Activated CD8-positive, alpha-beta memory T cell treated with anti-CD3 and anti-CD28 coated beads, Interleukin-2, amount 10 ng/mL, durations not matched to agents 7 days and 5 days (primary cell): ENCODE measurements around the gene VEGFB. TPM values are rescaled to one million over a fixed set of nuclear protein-coding genes. Genes with fewer than 3 reads are reported as not detected.

Experiments
- total RNA-seq, 2 experiments: library from RNA; stranded (reverse); gene quantifications; one replicate each; pipeline ENCODE4 v1.2.3, GENCODE V29; 2021

The VEGFB gene
- total RNA-seq, 2 experiments from 2014 or later: 53.4 to 54.8 TPM

Other genes starting within 250 kb of the VEGFB start
- 10 to 100 TPM; 90.1 to 97.6 TPM for gene OTUB1, start 248.1 kb upstream of the VEGFB start, total RNA-seq
- not detected for gene FLRT1, start 198.7 kb upstream of the VEGFB start, total RNA-seq
- 10 to 100 TPM; 10.1 to 12.3 TPM for gene MACROD1, start 68.5 kb upstream of the VEGFB start, total RNA-seq
- 100 to 1,000 TPM; 303 to 410 TPM for gene STIP1, start 48.4 kb upstream of the VEGFB start, total RNA-seq
- 100 to 1,000 TPM; 210 to 217 TPM for gene FERMT3, start 27.9 kb upstream of the VEGFB start, total RNA-seq
- gene TRPT1, start 8.4 kb upstream of the VEGFB start, total RNA-seq: 10 to 100 TPM; 33.4 to 37.1 TPM
- 10 to 100 TPM; 83.8 to 84.1 TPM for gene NUDT22, start 8.3 kb upstream of the VEGFB start, total RNA-seq
- 10 to 100 TPM; 29.7 to 37.0 TPM for gene DNAJC4, start 4.0 kb upstream of the VEGFB start, total RNA-seq
- gene FKBP2, start 6.5 kb downstream of the VEGFB start, total RNA-seq: 10 to 100 TPM; 23.4 to 23.9 TPM
- 100 to 1,000 TPM; 142 to 177 TPM for gene PPP1R14B, start 12.4 kb downstream of the VEGFB start, total RNA-seq
- gene PLCB3, start 16.9 kb downstream of the VEGFB start, total RNA-seq: 10 to 100 TPM; 18.1 to 20.4 TPM
- gene BAD, start 50.1 kb downstream of the VEGFB start, total RNA-seq: 10 to 100 TPM; 35.6 to 36.1 TPM
- gene GPR137, start 51.3 kb downstream of the VEGFB start, total RNA-seq: 10 to 100 TPM; 32.9 to 46.0 TPM
- under 1 TPM in 1 of 2 experiments, not detected in 1; 0.29 TPM for gene KCNK4, start 56.7 kb downstream of the VEGFB start, total RNA-seq
- gene CATSPERZ, start 65.8 kb downstream of the VEGFB start, total RNA-seq: not detected
- gene ESRRA, start 70.9 kb downstream of the VEGFB start, total RNA-seq: 10 to 100 TPM; 46.6 to 54.0 TPM
- gene TRMT112, start 83.0 kb downstream of the VEGFB start, total RNA-seq: 100 to 1,000 TPM; 134 to 153 TPM
- gene PRDX5, start 83.5 kb downstream of the VEGFB start, total RNA-seq: 100 to 1,000 TPM; 125 to 163 TPM
- gene CCDC88B, start 105.6 kb downstream of the VEGFB start, total RNA-seq: 100 to 1,000 TPM; 152 to 164 TPM
- gene RPS6KA4, start 124.6 kb downstream of the VEGFB start, total RNA-seq: 10 to 100 TPM; 31.1 to 41.9 TPM